HG03159 (cell line): ENCODE data around the gene CUEDC1.
A peak's percentile ranks its signal among the peaks of the same experiment; 100 is the strongest.
"Not testable (repeated sequence)": the region's sequence is repeated elsewhere in the genome, so short reads cannot be mapped to it uniquely, and the experiment has no call there.

Experiments used
- ATAC-seq: cut with Tn5 transposase; IDR thresholded peaks from one replicate; pipeline ENCODE4 v1.9.1; 2021; ENCODE audit warnings: mild to moderate bottlenecking, moderate library complexity; ENCODE audit not compliant: unreplicated experiment

Gene CUEDC1

DNA sequence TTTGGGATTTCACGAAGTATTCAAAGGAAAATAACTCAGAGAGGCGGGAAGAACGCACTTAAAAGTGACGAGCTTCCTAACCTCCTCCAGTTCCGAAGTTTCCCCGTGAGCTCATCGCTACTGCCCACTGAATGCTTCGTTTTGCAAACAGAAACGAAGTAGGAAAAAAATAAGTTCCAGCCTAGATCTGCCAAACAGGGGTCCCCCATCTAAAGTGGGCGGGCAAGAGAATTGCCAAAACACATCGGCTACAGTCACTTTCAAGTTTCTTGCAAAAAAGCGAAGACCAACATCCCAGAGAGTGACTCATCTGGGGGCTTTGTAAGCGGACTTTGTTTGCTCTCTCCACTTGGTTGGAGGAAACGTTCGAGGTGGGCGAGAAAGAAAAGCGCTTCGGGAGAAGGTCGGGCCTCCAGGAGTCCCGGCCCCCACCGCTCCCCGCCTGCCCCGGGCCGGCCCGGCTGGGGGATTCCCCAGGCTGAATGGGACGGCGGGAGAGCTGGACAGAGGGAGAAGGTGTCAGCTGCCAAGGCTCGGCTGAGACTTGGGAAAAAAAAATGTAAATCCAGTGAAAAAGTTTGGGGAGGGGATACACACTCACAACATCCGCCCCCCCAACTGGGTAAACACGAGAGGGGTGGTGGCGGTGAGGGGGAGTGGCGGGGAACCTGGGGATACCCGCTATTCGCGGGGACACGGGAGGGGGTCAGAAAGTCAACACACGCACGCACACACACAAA lies 31.8 kb upstream of the CUEDC1 start:
- peak; percentile 2 for ATAC-seq

DNA sequence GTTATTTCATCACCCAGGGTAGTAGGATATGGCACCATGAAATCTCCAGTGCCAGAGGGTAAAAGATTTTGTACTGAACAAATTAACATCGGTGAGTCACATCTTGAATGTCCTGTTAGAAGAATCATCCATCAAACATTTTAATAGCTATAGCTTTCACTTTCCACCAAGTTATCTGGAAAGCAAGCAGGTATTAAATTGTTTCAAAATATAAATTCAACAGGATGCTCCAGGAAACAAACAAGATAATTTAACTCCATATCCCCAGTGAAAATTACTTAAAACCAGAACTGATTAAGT lies 30.4 kb upstream of the CUEDC1 start:
- no peak for ATAC-seq

DNA sequence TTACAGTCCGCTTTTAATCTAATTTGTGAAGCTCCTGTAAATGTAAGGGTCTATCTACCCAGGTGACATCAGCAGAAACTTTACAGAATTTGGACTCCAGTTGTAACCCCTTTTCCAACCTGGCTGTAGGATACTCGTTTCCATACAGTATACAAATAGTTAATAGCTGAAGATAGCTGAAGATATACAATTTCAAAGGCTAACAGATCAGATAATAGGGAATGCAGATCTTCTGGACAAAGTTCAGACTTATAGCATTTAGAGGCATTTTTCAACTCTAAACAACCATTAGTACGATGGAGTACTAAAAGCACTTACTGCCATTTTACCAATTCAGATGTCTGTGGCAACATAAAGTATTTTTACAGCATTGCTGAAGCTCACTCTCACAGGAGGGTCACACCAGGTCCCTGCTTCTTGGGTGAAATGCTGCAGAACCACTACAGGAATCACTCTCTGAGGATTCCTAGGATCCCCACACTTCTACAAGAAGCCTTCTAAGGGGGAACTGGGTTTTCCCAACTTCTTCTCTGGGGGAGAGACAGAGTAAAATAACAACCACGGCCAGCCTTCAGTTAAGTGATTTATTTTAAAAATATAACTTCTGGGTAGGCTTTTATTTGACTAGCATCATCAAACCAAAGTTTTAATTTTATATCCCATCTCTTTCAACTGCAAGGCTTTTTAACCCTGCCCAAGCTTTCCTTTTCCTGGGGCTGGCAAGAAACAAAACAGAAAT lies 29.9 kb upstream of the CUEDC1 start:
- no peak for ATAC-seq

- ATAC-seq, result no peak
Measured at GRCh38 chr17:57984261-57984890, 29.2 kb upstream of the CUEDC1 start.

- no peak for ATAC-seq
Measured at GRCh38 chr17:57983446-57983845, 28.2 kb upstream of the CUEDC1 start.

DNA sequence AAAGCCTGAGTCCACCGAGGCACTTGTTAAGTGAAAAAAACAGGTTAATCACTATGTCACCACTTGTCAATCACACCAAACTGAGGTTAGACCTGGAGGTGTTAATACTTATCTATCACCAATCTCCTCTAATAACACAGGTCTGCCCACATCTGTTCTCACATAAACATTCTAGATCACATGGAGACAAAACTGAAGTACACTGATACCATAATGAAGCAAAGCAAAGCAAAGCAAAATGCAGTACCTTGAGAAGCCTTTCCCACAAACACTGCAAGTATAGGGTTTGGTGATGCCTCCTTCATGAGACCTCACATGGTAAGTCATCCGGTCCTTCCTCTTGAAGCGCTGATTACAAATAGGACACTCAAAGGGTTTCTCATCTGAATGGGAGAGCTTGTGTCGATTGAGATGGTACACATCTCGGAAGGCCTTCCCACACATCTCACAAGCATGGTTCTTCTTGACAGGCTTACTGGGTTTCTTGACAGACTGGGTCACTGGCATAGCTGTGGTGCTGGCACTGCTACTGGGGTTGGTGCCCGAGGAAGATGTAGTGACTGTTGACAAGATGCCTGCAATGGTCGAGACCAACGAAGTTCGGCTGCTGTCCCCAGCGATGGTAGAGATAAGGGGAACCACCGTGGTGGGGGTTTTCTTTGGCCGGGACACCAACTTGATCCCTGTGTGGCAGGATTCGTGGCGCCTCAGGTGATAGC lies 27.4 kb upstream of the CUEDC1 start:
- no peak for ATAC-seq

DNA sequence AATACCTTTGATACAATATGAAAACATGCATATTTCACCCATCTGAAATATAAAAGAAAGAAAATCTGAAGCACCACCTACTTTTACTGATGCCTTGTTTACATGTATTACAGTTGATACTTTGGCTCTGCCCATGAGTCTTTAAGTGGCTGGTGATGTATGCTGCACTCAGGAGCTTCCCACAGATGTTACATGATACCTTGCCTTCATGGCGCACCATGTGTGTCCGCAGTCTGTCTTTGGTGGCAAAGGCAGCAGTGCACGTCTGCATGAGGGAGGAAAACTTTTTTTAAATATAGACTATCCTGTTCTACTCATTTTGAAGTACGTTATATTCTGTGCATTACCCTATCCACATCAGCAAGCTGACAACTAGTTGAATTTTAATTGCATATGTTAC lies 25.3 kb upstream of the CUEDC1 start:
- no peak for ATAC-seq

DNA sequence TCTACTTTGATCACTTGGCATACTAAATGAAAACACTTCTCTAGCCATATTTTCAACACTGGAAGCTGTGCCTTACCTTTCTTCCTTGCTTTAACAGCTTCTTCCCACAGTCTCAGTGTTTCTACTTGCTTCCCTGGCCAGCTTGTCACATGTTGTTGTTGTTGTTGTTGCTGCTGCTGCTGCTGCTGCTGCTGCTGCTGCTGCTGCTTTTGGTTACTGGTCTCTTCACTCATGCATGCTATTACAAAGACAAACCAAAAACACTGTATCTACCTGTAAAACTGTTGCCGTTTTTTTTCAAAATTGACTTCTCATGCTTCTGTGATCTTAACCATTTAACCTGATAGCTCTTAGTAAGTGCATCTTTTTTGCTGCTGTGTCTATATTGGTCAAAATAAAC lies 23.9 kb upstream of the CUEDC1 start:
- ATAC-seq, result no peak

DNA sequence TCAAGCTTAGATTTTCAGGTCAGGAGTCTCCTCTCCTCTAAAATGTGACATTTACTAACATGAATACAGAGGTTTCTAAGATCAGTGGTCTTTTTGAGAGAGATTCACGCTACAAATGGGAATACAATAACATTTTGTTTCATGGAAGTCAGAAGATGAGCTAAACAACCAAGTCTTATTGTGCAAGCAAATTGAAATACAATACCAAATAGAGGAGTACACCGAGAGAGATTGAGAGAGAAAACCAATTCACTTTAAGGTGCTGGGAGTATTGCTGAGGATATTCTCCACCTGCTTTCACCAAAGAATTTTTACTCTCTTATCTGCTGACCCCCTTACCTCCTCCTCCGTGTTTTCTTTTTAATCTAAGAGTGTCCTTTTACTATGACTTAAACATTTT lies 21.4 kb upstream of the CUEDC1 start:
- no peak for ATAC-seq

DNA sequence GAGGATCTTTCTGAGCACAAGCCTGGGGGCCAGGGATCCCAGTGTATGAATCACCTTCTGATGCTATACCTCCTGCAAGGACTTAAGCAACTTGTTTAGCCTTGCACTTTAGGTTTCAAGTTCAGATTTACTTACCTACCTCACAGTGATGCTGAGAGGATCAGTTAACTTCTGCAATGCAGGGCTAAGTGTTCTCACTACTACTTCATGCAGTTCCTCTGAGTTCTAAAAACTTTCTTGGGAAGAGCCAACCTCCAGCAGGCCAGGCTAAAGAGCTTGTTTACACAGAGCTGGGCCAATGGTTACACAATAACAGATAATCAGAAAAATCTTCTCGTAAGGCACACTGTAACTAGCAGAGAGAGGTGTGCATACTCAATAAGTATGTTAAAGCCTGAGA lies 19.8 kb upstream of the CUEDC1 start:
- ATAC-seq, result no peak

DNA sequence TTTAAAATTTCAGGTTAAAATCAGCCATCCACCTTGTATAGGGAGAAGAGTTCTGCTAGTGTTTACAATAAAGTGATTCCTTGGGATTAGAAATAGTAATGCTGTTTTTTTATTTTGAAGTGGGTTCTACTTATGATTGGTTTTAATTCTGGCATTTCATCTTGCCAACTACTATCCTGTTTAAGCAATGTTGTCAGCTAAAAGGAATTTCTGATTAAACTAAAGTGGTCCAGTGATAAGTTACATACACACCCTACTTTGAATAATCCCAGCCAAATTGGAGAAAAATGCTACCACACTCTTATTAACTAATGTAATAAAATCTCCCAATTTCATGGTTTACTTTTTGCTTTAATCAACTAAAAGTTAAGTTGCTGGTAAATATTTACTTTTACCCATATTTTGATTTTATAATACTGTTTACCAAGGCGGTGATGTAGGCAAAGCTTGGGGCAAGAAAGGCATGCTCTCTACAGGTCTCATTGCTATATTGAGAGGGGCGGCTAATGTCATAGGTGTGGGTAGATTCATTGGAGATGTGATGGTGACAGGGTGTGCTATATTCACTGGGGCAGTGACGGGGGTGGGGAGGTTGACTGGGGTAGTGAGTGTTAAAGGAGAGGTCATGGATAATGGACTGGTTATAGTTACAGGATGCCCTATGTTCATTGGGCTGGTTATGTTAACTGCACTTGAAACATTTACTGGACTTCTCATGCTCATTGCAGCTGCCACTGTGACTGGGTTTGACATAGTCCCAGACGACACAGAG lies 19.0 kb upstream of the CUEDC1 start:
- not testable (repeated sequence) for ATAC-seq

DNA sequence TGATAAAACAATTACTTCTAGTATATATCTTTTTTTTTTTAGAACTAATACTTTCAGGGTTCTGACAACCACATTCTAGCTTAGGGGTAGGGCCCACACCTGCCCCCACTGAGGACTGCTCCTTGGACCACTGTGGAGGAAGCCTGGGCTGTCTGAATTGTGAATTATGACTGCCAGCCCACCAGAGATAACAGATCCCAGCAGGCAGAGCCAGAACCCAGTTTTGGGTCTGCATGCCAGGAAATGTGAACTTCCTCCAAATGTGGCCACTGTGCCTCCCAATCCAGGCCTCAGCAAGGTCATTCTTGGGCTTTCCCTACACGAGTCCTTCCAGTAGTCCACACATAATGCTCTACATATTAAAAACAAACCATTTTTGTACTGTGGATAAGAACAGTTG lies 16.9 kb upstream of the CUEDC1 start:
- no peak for ATAC-seq

DNA sequence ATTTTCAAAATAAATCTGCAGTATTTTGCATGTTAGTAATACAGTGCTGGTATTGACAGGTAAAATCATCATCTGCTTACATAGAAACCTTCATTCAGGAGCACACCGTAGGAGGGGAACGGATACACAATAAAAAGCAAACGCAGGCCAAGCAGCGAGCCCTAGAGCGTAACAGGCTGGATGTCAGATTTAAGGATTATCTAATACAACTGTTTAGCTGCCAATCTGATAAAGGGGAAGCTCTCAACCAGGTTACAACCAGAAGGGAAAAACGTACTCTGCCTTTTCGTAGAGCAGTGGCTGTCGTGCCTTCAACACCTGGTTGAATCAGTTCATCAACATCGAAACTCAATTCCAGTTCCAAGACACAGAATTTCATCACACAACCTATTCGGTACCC lies 16.4 kb upstream of the CUEDC1 start:
- ATAC-seq, result no peak

DNA sequence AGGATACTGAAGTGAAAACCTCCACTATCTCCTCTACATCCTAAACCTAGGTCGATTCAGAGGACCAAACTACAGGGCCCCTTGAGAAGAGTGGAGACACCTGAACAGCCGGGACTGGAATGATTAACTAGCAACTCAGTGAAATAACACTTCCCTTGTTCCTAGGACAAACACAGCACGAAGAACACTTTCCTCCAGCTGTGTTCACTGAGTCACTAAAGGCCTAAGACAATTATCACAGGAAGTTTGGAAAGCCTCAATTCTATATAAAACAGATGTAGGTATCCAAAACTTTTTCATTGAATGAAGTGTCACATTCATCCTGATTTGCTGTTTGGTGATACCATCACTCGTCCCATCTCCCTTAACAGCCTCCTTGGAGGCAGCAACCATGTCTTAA lies 15.5 kb upstream of the CUEDC1 start:
- ATAC-seq, result no peak

DNA sequence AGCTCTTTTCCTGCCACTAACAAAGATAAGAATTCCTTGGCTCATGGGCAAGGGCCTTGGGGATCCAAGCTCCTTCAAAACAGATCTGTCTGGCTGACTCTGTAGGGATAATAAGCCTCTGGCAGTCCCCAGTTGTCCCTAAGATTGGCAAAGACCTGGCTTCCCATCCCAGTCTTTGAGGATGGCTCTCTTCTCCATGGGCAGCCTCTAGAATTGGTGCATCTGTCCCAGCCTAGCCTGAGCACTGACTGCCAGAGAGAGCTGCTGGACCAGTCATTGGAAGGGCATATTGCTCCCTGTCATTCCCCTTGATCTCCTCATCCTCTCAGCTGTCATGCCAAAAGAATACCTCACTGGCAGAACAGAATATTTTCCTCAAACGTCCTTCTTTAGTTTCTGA lies 13.2 kb upstream of the CUEDC1 start:
- no peak for ATAC-seq

- ATAC-seq, result no peak
Measured at GRCh38 chr17:57966875-57967274, 11.7 kb upstream of the CUEDC1 start.

- no peak for ATAC-seq
Measured at GRCh38 chr17:57966246-57966645, 11.0 kb upstream of the CUEDC1 start.

DNA sequence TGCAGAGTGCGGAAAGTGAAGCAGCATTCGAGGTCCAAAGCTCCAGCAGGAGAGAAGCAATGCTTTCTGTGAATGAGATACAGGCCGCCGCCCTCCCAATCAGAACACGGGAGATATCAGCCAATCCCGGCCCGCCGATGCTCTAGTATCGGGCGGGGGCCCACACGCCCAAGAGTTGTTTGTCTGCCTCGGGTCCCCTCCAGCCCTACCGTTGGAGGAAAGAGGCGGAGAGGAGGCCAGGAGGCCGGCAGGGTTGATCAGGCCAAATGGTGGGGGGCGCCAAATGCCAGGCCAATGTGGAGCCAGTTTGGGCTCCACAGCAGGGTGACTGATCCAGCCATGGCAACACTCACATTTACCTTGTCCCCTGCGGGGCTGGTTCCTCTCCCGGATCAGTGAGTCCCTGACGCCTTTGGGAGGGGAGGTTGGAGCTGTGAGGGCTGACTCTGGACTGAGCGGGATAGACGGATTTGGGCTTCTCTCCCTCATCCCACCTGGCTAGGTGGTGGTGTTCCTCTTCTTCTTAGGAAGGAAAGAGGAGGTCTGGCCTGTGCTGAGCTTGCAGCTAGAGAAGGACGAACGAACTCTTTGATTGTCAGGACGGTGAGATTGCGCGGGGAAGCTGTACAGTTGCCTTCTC lies 10.4 kb upstream of the CUEDC1 start:
- ATAC-seq, result no peak

- no peak for ATAC-seq
Measured at GRCh38 chr17:57963149-57963511, 7.9 kb upstream of the CUEDC1 start.

DNA sequence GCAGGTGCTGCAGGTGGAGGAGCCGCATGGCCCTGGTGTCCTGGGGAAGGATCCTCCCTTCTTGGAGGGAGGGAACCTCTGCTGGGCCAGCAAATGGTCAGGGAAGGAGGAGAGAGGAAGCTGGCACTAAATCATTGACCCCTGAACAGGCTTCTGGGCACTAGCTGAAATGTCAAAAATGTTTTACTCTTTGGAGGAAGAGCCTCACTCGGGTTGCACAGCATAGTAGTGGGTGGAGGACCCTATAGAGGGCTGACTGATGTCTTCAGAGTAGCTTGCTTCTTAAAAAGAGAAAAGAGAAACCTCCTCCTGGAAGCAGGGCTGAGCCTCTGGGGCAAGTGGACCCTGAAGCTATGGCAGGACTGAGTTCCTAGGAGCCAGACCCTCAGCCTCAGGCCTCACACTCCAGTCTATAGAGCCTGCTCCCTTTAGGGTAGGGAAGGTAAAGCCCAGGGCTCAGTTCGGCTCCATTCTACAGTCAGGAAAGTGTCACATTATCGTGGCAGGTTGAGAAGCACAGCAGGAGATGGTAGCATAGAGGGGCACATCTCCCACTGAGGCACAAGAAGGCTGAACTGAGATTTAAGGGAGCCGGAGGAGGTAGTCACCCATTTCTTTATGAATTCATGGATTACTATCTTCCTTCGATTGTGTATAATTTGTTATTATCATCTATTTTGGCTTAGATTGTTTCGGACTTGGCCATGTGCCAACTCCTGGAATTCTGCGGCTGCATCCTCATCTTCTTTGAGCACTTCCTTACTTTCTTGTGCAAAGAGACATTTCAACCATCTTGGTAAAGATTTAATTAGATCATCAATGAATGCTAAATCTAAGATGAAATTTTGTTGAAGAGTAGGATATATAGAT lies 7.3 kb upstream of the CUEDC1 start:
- no peak for ATAC-seq
